ENCODE data around the gene TRANK1.

The TRANK1 gene

DNA sequence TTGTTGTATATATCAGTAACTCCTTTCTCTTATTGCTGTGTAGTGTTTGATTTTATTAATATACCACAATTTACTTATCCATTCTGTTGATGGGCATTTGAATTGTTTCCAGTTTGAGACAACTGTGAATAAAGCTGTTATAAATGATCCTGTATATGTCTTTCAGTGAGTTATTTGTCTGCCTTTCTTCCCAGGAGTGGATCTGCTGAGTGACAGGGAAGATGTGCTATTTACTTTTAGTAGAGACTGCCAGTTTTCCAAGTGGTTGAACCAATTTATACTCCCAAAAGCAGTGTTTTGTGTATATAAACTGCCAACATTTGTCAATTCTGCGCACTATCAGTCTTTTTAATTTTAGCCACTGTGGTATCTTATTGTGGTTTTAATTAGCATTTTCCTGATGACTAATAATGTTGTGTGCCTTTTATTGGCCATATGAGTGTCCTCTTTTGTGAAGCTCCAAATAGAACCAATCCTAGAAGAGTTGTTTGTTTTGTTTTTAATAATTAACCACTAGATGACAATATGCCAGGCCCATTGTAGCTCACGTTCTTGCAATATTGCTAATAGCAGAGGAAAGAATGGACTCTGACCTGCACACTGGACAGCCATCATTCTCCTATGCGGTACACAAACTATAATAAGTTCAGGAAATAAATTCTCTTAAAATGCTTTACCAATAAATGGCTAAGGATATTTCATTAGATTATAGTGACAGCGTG lies 25.3 kb downstream of the TRANK1 start:
- no peak for ATAC-seq
- TF ChIP-seq GLIS3 (CRISPR knock-in tag; IDR thresholded peaks at IDR 0.05) (no peak), ZNF8 (CRISPR knock-in tag; IDR thresholded peaks at IDR 0.05) (no peak), SNAI2 (CRISPR knock-in tag; IDR thresholded peaks at IDR 0.05) (no peak), ZFP30 (CRISPR knock-in tag; IDR thresholded peaks at IDR 0.05) (no peak), ZC3H10 (CRISPR knock-in tag; IDR thresholded peaks at IDR 0.05) (no peak), ZNF70 (CRISPR knock-in tag; IDR thresholded peaks at IDR 0.05) (no peak), ISL1 (CRISPR knock-in tag; IDR thresholded peaks at IDR 0.05) (no peak), BACH2 (CRISPR knock-in tag; IDR thresholded peaks at IDR 0.05; ENCODE audit: borderline replicate concordance) (no peak), TCF4 (CRISPR knock-in tag; IDR thresholded peaks at IDR 0.05; ENCODE audit: borderline replicate concordance) (no peak), ESRRG (CRISPR knock-in tag; IDR thresholded peaks at IDR 0.05) (no peak), OSR1 (CRISPR knock-in tag; IDR thresholded peaks at IDR 0.05) (no peak), ZNF565 (CRISPR knock-in tag; conservative IDR thresholded peaks at IDR 0.05; ENCODE audit: low read depth) (no peak), PPARA (CRISPR knock-in tag; IDR thresholded peaks at IDR 0.05; ENCODE audit: borderline replicate concordance) (no peak), CSDC2 (CRISPR knock-in tag; IDR thresholded peaks at IDR 0.05) (no peak), RARB (CRISPR knock-in tag; IDR thresholded peaks at IDR 0.05) (no peak), ZFP3 (CRISPR knock-in tag; IDR thresholded peaks at IDR 0.05) (no peak)
- TF ChIP-seq, protein P1, sequence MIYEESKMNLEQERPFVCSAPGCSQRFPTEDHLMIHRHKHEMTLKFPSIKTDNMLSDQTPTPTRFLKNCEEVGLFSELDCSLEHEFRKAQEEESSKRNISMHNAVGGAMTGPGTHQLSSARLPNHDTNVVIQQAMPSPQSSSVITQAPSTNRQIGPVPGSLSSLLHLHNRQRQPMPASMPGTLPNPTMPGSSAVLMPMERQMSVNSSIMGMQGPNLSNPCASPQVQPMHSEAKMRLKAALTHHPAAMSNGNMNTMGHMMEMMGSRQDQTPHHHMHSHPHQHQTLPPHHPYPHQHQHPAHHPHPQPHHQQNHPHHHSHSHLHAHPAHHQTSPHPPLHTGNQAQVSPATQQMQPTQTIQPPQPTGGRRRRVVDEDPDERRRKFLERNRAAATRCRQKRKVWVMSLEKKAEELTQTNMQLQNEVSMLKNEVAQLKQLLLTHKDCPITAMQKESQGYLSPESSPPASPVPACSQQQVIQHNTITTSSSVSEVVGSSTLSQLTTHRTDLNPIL (CRISPR knock-in tag; IDR thresholded peaks at IDR 0.05; ENCODE audit: low read depth): no peak
- TF ChIP-seq, protein P2, sequence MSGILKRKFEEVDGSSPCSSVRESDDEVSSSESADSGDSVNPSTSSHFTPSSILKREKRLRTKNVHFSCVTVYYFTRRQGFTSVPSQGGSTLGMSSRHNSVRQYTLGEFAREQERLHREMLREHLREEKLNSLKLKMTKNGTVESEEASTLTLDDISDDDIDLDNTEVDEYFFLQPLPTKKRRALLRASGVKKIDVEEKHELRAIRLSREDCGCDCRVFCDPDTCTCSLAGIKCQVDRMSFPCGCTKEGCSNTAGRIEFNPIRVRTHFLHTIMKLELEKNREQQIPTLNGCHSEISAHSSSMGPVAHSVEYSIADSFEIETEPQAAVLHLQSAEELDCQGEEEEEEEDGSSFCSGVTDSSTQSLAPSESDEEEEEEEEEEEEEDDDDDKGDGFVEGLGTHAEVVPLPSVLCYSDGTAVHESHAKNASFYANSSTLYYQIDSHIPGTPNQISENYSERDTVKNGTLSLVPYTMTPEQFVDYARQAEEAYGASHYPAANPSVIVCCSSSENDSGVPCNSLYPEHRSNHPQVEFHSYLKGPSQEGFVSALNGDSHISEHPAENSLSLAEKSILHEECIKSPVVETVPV (CRISPR knock-in tag; IDR thresholded peaks at IDR 0.05): no peak
- TF ChIP-seq, protein P3, sequence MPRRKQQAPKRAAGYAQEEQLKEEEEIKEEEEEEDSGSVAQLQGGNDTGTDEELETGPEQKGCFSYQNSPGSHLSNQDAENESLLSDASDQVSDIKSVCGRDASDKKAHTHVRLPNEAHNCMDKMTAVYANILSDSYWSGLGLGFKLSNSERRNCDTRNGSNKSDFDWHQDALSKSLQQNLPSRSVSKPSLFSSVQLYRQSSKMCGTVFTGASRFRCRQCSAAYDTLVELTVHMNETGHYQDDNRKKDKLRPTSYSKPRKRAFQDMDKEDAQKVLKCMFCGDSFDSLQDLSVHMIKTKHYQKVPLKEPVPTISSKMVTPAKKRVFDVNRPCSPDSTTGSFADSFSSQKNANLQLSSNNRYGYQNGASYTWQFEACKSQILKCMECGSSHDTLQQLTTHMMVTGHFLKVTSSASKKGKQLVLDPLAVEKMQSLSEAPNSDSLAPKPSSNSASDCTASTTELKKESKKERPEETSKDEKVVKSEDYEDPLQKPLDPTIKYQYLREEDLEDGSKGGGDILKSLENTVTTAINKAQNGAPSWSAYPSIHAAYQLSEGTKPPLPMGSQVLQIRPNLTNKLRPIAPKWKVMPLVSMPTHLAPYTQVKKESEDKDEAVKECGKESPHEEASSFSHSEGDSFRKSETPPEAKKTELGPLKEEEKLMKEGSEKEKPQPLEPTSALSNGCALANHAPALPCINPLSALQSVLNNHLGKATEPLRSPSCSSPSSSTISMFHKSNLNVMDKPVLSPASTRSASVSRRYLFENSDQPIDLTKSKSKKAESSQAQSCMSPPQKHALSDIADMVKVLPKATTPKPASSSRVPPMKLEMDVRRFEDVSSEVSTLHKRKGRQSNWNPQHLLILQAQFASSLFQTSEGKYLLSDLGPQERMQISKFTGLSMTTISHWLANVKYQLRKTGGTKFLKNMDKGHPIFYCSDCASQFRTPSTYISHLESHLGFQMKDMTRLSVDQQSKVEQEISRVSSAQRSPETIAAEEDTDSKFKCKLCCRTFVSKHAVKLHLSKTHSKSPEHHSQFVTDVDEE (CRISPR knock-in tag; IDR thresholded peaks at IDR 0.05): no peak

DNA sequence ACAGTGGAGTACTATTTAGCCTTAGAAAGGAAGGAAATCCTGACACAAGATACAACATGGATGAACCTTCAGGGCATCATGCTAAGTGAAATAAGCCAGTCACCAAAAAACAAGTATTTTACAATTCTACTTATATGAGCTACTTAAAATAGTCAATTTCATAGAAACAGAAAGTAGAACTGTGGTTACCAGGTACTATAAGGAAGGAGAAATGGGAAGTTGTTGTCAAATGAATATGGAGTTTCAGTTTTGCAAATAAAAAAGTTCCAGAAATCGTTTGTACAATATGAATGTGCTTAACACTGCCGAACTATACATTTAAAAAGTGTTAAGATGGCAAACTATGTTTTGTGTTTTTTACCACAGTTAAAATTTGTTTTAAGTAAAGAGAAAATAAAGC lies 26.8 kb downstream of the TRANK1 start:
- no peak for ATAC-seq

More for the DNA sequence above, 26.8 kb downstream of the TRANK1 start:
- TF ChIP-seq, protein P3 (CRISPR knock-in tag; IDR thresholded peaks at IDR 0.05): no peak
- TF ChIP-seq ZC3H10 (CRISPR knock-in tag; IDR thresholded peaks at IDR 0.05) (no peak), RARB (CRISPR knock-in tag; IDR thresholded peaks at IDR 0.05) (no peak), ZNF565 (CRISPR knock-in tag; conservative IDR thresholded peaks at IDR 0.05; ENCODE audit: low read depth) (no peak), TOX (CRISPR knock-in tag; IDR thresholded peaks at IDR 0.05; ENCODE audit: borderline replicate concordance) (no peak), TCF4 (CRISPR knock-in tag; IDR thresholded peaks at IDR 0.05; ENCODE audit: borderline replicate concordance) (no peak), BACH2 (CRISPR knock-in tag; IDR thresholded peaks at IDR 0.05; ENCODE audit: borderline replicate concordance) (no peak), ZNF8 (CRISPR knock-in tag; IDR thresholded peaks at IDR 0.05) (no peak), GLIS3 (CRISPR knock-in tag; IDR thresholded peaks at IDR 0.05) (no peak), OSR1 (CRISPR knock-in tag; IDR thresholded peaks at IDR 0.05) (no peak)
- TF ChIP-seq, protein P4, sequence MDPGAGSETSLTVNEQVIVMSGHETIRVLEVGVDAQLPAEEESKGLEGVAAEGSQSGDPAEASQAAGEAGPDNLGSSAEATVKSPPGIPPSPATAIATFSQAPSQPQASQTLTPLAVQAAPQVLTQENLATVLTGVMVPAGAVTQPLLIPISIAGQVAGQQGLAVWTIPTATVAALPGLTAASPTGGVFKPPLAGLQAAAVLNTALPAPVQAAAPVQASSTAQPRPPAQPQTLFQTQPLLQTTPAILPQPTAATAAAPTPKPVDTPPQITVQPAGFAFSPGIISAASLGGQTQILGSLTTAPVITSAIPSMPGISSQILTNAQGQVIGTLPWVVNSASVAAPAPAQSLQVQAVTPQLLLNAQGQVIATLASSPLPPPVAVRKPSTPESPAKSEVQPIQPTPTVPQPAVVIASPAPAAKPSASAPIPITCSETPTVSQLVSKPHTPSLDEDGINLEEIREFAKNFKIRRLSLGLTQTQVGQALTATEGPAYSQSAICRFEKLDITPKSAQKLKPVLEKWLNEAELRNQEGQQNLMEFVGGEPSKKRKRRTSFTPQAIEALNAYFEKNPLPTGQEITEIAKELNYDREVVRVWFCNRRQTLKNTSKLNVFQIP (CRISPR knock-in tag; IDR thresholded peaks at IDR 0.05; ENCODE audit: borderline replicate concordance, low read depth): no peak
- TF ChIP-seq, protein P2 (CRISPR knock-in tag; IDR thresholded peaks at IDR 0.05): no peak
- TF ChIP-seq, protein P1 (CRISPR knock-in tag; IDR thresholded peaks at IDR 0.05; ENCODE audit: low read depth): no peak

All from SK-N-SH treated with all-trans-retinoic acid at 6 μM for 48 hours (cell line).